Activated naive CD4-positive, alpha-beta T cell (primary cell): ENCODE data around the gene AKR1C1.
"Not testable (repeated sequence)": the region's sequence is repeated elsewhere in the genome, so short reads cannot be mapped to it uniquely, and the experiment has no call there.

Experiments
- DNase-seq, 4 experiments: peaks; one replicate each; lab custom pipeline; 2025; lab: John Stamatoyannopoulos, UW

Gene AKR1C1

GRCh38 chr10:5018671-5019277, 55.6 kb downstream of the AKR1C1 start:
- not testable (repeated sequence) for DNase-seq

- DNase-seq = not testable (repeated sequence)
Observed at GRCh38 chr10:5019770-5020612, 56.8 kb downstream of the AKR1C1 start.

GRCh38 chr10:5021624-5022290, 58.5 kb downstream of the AKR1C1 start:
- DNase-seq = not testable (repeated sequence)

- no peak for DNase-seq
Observed at GRCh38 chr10:5023177-5023805, 60.1 kb downstream of the AKR1C1 start.

GRCh38 chr10:5025461-5025881, 62.3 kb downstream of the AKR1C1 start:
- not testable (repeated sequence) for DNase-seq

- no peak for DNase-seq
Observed at GRCh38 chr10:5030989-5031388, 67.8 kb downstream of the AKR1C1 start.

- DNase-seq = not testable (repeated sequence)
Observed at GRCh38 chr10:5031588-5031987, 68.4 kb downstream of the AKR1C1 start.

GRCh38 chr10:5032444-5032843, 69.2 kb downstream of the AKR1C1 start:
- not testable (repeated sequence) for DNase-seq
